ENCODE measurements around the gene TANGO6. TPM values are rescaled to one million over a fixed set of nuclear protein-coding genes. Genes with fewer than 3 reads are reported as not detected.

The TANGO6 gene
- total and polyA plus RNA-seq, 7 donors: 5.3 to 16.2 (median 12.5) TPM

DNA sequence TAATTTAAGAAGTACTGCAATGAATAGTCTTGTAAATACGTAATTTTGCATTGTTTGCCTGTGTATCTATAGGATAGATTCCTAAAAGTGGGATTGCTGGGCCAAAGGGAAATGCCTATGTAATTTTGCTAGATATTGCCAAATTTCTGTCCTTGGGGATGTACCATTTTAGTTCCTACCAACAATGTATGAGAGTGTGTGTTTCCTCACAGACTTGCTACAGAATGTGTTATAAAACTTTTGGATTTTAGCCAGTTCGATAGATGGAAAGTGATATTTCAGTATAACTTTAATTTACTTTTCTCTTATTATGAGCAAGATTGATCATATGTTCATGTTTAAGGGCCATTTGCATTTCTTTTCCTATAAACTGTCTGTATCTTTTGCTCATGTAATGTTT lies 8.3 kb downstream of the TANGO6 start:
- Histone ChIP-seq H3K36me3 (ENCODE audit: insufficient read depth in 1 of 2, low read depth in 1 of 2) (no peaks in the 10 kb centered on the region), H3K27ac (no peak overlapping the region), H3K27me3 (ENCODE audit: insufficient read depth in 3 of 3, low read length in 2 of 3) (no peaks in the 10 kb centered on the region), H3K4me1 (peaks cover 5% of the 10 kb centered on the region), H3K9me3 (no peaks in the 10 kb centered on the region), H3K4me3 (no peak overlapping the region)
- TF ChIP-seq, protein P1, sequence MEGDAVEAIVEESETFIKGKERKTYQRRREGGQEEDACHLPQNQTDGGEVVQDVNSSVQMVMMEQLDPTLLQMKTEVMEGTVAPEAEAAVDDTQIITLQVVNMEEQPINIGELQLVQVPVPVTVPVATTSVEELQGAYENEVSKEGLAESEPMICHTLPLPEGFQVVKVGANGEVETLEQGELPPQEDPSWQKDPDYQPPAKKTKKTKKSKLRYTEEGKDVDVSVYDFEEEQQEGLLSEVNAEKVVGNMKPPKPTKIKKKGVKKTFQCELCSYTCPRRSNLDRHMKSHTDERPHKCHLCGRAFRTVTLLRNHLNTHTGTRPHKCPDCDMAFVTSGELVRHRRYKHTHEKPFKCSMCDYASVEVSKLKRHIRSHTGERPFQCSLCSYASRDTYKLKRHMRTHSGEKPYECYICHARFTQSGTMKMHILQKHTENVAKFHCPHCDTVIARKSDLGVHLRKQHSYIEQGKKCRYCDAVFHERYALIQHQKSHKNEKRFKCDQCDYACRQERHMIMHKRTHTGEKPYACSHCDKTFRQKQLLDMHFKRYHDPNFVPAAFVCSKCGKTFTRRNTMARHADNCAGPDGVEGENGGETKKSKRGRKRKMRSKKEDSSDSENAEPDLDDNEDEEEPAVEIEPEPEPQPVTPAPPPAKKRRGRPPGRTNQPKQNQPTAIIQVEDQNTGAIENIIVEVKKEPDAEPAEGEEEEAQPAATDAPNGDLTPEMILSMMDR (IDR thresholded peaks at IDR 0.05): no peak
- WGBS, 3 donors: 84 to 86% (median 86%) methylated on average over 2 of the region's 2 CpGs
- ATAC-seq (no peak), DNase-seq (no peak)
- intact Hi-C loops (cut with DNase I): no loop called here

DNA sequence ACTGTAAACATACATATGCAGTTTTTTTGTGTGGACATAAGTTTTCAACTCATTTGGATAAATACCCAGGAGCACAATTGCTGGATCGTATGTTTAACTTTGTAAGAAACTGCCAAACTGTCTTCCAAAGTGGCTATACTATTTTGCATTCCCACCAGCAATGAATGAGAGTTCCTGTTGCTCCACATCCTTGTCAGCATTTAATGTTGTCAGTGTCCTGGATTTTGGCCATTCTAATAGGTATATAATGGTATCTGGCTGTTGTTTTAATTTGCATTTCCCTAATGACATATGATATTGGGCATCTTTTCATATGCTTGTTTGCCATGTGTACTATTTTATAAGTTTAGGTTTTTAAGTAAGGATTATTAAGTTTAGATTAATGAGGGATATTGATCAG lies 14.1 kb downstream of the TANGO6 start:
- WGBS, 3 donors: 83 to 94% (median 92%) methylated on average over 1 of the region's 1 CpG
- Histone ChIP-seq H3K4me1 (peaks cover 3% of the 10 kb centered on the region), H3K27me3 (ENCODE audit: insufficient read depth in 3 of 3, low read length in 2 of 3) (no peaks in the 10 kb centered on the region), H3K9me3 (no peaks in the 10 kb centered on the region), H3K4me3 (no peak overlapping the region), H3K36me3 (ENCODE audit: insufficient read depth in 1 of 2, low read depth in 1 of 2) (peaks cover 0 to 29% of the 10 kb centered on the region in 2 donors), H3K27ac (no peak overlapping the region)
- DNase-seq: no peak
- no peak for ATAC-seq
- intact Hi-C loops (cut with DNase I): no loop called here
- TF ChIP-seq, protein P1 (IDR thresholded peaks at IDR 0.05): no peak

DNA sequence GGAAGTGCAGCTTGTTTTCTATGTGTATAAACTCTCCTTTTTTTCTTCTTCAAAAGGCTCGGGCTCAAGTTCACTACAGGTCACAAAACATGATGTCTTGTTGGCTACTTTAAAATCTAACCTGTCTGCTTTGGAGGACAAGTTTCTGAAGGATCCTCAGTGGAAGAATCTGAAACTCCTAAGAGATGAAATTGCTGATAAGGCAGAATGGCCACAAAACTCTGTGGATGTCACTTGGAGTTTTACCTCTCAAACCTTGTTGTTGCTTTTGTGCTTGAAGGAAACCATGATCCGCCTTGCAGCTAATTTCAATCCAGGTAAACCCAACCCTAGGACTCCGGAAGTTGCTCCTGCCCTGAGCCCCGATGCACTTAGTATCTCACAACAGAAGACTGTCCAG lies 16.5 kb downstream of the TANGO6 start:
- no peaks in the 10 kb centered on the region for H3K4me1 ChIP-seq
- no peaks in the 10 kb centered on the region for H3K9me3 ChIP-seq
- TF ChIP-seq, protein P1 (IDR thresholded peaks at IDR 0.05): no peak
- no peak overlapping the region for H3K27ac ChIP-seq
- DNase-seq: no peak
- intact Hi-C loops (cut with DNase I): no loop called here
- no peak overlapping the region for H3K4me3 ChIP-seq
- peaks cover 0 to 52% of the 10 kb centered on the region in 2 donors for H3K36me3 ChIP-seq (ENCODE audit: insufficient read depth in 1 of 2, low read depth in 1 of 2)
- 89 to 96% (median 89%) methylated on average over 4 of the region's 4 CpGs for WGBS, 3 donors
- no peak for ATAC-seq
- no peaks in the 10 kb centered on the region for H3K27me3 ChIP-seq (ENCODE audit: insufficient read depth in 3 of 3, low read length in 2 of 3)

DNA sequence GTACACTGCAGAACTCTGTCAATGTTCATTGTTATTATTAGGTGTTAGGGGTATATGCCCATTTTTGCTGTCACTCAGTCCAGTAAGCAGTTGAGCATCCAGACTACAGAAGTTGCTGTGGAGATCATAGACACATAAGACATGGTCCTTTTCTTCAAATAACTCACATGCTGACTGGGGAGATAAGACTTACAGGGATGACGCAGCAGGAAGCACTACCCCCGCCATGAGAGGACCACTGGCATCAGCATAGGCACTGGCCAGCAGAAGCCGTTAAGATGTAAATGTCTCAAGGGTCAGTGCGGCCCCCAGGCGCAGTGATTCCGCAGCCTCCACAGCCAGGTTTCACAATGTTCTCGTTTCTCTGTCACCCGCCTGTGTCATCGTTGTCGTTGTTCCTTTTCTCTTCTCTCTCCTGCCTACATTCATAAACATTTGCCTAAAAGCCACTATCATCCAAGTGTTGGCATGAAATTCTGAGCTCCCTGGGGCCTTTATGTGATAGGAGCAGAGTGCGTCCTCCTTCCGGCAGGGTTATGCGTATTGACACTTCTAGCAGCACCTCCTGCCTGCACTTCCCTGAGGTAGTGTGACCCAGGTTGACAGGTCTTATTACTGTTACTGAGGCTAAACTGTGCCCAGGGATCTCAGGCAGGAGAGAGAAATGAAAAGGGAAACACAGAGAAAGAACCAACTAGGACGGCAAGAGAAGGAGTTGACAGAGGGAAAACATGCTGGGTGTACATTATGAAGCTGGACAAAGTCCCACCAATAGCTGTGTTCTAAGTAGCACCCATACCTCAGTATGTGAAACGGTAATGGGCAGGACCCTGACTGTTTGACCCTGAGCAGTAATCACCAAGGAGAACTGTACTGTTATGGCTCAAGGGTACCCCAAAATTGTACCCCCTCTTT lies 17.9 kb downstream of the TANGO6 start:
- 93 to 94% (median 93%) methylated on average over 15 of the region's 15 CpGs for WGBS, 3 donors

More for the DNA sequence above, 17.9 kb downstream of the TANGO6 start:
- no peak for ATAC-seq
- Histone ChIP-seq H3K27ac (no peak overlapping the region), H3K27me3 (ENCODE audit: insufficient read depth in 3 of 3, low read length in 2 of 3) (no peaks in the 10 kb centered on the region), H3K4me3 (no peak overlapping the region), H3K36me3 (ENCODE audit: insufficient read depth in 1 of 2, low read depth in 1 of 2) (peaks cover 0 to 56% of the 10 kb centered on the region in 2 donors), H3K9me3 (no peaks in the 10 kb centered on the region), H3K4me1 (no peaks in the 10 kb centered on the region)
- intact Hi-C loops (cut with DNase I): no loop called here
- no peak for DNase-seq
- TF ChIP-seq, protein P1 (IDR thresholded peaks at IDR 0.05): no peak
